ENCODE measurements around the gene IGHMBP2. TPM values are rescaled to one million over a fixed set of nuclear protein-coding genes. Genes with fewer than 3 reads are reported as not detected.

The IGHMBP2 gene
- total and polyA plus RNA-seq, 2 experiments from 2014 or later, result 12.4 to 13.5 TPM

DNA sequence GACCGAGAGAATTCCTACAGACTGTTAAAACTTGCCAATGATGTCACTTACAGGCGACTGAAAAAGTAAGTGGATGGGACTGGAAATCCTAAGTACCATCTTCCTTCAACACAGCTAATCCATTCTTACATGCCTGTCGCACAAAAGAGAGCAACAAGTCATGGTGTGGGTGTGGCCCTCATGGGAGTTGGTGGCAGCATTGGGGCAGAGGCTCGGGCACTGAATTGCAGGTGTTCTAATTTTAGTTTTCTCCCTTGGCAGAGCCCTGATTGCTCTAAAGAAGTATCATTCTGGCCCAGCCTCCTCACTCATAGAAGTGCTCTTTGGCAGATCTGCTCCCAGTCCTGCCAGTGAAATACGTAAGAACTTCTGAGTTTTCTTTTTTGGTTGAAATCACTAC lies 4.6 kb downstream of the IGHMBP2 start:
- no peaks in the 10 kb centered on the region for H3K27me3 ChIP-seq
- H3K9me2 ChIP-seq (replicated peaks; ENCODE audit: insufficient read depth), result no peaks in the 10 kb centered on the region
- no peak overlapping the region for H3K4me3 ChIP-seq
- H3K4me1 ChIP-seq (ENCODE audit: insufficient read depth), result no peaks in the 10 kb centered on the region
- H2AFZ ChIP-seq, result no peak overlapping the region
- H3K79me2 ChIP-seq, result peaks cover 35% of the 10 kb centered on the region
- H4K20me1 ChIP-seq (ENCODE audit: insufficient read depth, poor library complexity, severe bottlenecking), result peaks cover 5% of the 10 kb centered on the region
- H3K4me2 ChIP-seq, result no peak overlapping the region
- no peak for DNase-seq (ENCODE audit: low spot score)
- 98% methylated on average over 5 of the region's 5 CpGs for WGBS (ENCODE audit: low lambda C conversion rate, missing lambda C conversion rate)
- TF ChIP-seq, protein P1, sequence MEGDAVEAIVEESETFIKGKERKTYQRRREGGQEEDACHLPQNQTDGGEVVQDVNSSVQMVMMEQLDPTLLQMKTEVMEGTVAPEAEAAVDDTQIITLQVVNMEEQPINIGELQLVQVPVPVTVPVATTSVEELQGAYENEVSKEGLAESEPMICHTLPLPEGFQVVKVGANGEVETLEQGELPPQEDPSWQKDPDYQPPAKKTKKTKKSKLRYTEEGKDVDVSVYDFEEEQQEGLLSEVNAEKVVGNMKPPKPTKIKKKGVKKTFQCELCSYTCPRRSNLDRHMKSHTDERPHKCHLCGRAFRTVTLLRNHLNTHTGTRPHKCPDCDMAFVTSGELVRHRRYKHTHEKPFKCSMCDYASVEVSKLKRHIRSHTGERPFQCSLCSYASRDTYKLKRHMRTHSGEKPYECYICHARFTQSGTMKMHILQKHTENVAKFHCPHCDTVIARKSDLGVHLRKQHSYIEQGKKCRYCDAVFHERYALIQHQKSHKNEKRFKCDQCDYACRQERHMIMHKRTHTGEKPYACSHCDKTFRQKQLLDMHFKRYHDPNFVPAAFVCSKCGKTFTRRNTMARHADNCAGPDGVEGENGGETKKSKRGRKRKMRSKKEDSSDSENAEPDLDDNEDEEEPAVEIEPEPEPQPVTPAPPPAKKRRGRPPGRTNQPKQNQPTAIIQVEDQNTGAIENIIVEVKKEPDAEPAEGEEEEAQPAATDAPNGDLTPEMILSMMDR (IDR thresholded peaks at IDR 0.05; ENCODE audit: poor library complexity), result no peak
- TF ChIP-seq EZH2phosphoT487 (IDR thresholded peaks at IDR 0.05; ENCODE audit: low read depth, severe bottlenecking, unreplicated experiment) (no peak), EZH2 (IDR thresholded peaks at IDR 0.05; ENCODE audit: borderline replicate concordance) (no peak)
- no peak overlapping the region for H3K27ac ChIP-seq
- no peaks in the 10 kb centered on the region for H3K9me3 ChIP-seq (ENCODE audit: low read depth)
- no peaks in the 10 kb centered on the region for H3K36me3 ChIP-seq (replicated peaks; ENCODE audit: insufficient read depth, low read depth)

DNA sequence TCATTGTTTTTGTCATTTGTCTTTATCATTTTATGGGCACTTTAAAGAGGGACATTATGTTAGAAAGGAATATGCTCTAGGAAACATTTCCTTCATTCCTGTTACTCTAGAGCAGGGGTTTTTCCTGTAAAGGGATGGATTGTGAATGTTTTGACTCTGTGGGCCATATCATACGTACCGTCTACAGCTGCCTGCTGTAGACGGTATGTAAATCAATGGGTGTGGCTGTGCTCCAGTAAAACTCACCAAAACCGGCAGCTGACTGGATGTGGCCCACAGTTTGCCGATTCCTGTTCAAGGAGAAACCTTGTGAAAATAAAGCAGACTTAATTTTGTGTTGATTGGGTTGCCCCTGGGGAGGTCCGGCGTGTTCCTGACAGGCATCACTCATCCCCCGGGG lies 7.3 kb downstream of the IGHMBP2 start:
- H3K9me3 ChIP-seq (ENCODE audit: low read depth), result no peaks in the 10 kb centered on the region
- no peak for DNase-seq (ENCODE audit: low spot score)
- no peak overlapping the region for H2AFZ ChIP-seq
- H3K4me1 ChIP-seq (ENCODE audit: insufficient read depth), result no peaks in the 10 kb centered on the region
- TF ChIP-seq EZH2phosphoT487 (IDR thresholded peaks at IDR 0.05; ENCODE audit: low read depth, severe bottlenecking, unreplicated experiment) (no peak), EZH2 (IDR thresholded peaks at IDR 0.05; ENCODE audit: borderline replicate concordance) (no peak)
- TF ChIP-seq, protein P1 (IDR thresholded peaks at IDR 0.05; ENCODE audit: poor library complexity), result no peak
- H3K79me2 ChIP-seq, result peaks cover 11% of the 10 kb centered on the region
- H3K9me2 ChIP-seq (replicated peaks; ENCODE audit: insufficient read depth), result no peaks in the 10 kb centered on the region
- no peak overlapping the region for H3K4me3 ChIP-seq
- no peaks in the 10 kb centered on the region for H3K27me3 ChIP-seq
- H3K27ac ChIP-seq, result no peak overlapping the region
- H4K20me1 ChIP-seq (ENCODE audit: insufficient read depth, poor library complexity, severe bottlenecking), result peaks cover 3% of the 10 kb centered on the region
- no peaks in the 10 kb centered on the region for H3K36me3 ChIP-seq (replicated peaks; ENCODE audit: insufficient read depth, low read depth)
- H3K4me2 ChIP-seq, result no peak overlapping the region
- WGBS (ENCODE audit: low lambda C conversion rate, missing lambda C conversion rate), result 84% methylated on average over 8 of the region's 8 CpGs

- Histone ChIP-seq H3K4me1 (ENCODE audit: insufficient read depth) (no peaks in the 10 kb centered on the region), H3K36me3 (replicated peaks; ENCODE audit: insufficient read depth, low read depth) (no peaks in the 10 kb centered on the region), H3K9me3 (ENCODE audit: low read depth) (no peaks in the 10 kb centered on the region), H3K27me3 (no peaks in the 10 kb centered on the region), H3K9me2 (replicated peaks; ENCODE audit: insufficient read depth) (no peaks in the 10 kb centered on the region), H4K20me1 (ENCODE audit: insufficient read depth, poor library complexity, severe bottlenecking) (no peaks in the 10 kb centered on the region), H2AFZ (no peak overlapping the region), H3K4me2 (no peak overlapping the region), H3K4me3 (no peak overlapping the region), H3K79me2 (peaks cover 6% of the 10 kb centered on the region), H3K27ac (no peak overlapping the region)
- DNase-seq (ENCODE audit: low spot score), result no peak
- TF ChIP-seq EZH2phosphoT487 (IDR thresholded peaks at IDR 0.05; ENCODE audit: low read depth, severe bottlenecking, unreplicated experiment), result no peak
- TF ChIP-seq EZH2 (IDR thresholded peaks at IDR 0.05; ENCODE audit: borderline replicate concordance), result no peak
- TF ChIP-seq, protein P1 (IDR thresholded peaks at IDR 0.05; ENCODE audit: poor library complexity), result no peak
- 94% methylated on average over 16 of the region's 16 CpGs for WGBS (ENCODE audit: low lambda C conversion rate, missing lambda C conversion rate)
These were observed 8.0 kb downstream of the IGHMBP2 start for GRCh38 chr11:68911731-68912130.

DNA sequence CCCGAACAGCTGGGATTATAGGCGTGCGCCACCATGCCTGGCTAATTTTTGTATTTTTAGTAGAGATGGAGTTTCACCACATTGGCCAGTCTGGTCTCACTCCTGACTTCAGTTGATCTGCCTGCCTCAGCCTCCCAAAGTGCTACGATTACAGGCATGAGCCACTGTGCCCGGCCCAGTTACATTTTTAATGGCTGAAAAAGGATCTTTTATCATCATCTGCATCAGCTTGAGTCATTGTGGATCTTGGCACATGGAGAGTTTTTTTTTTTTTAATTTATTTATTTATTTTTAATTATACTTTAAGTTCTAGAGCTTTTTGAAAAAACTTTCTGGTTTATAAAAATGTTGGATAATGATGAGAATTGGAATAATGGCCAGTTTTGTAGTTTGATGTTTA lies 8.6 kb downstream of the IGHMBP2 start:
- Histone ChIP-seq H3K27me3 (no peaks in the 10 kb centered on the region), H3K4me3 (no peak overlapping the region), H4K20me1 (ENCODE audit: insufficient read depth, poor library complexity, severe bottlenecking) (no peaks in the 10 kb centered on the region), H3K9me2 (replicated peaks; ENCODE audit: insufficient read depth) (no peaks in the 10 kb centered on the region), H3K4me1 (ENCODE audit: insufficient read depth) (no peaks in the 10 kb centered on the region), H3K79me2 (peaks cover under 1% of the 10 kb centered on the region), H3K36me3 (replicated peaks; ENCODE audit: insufficient read depth, low read depth) (no peaks in the 10 kb centered on the region), H2AFZ (no peak overlapping the region), H3K9me3 (ENCODE audit: low read depth) (no peaks in the 10 kb centered on the region), H3K4me2 (no peak overlapping the region), H3K27ac (no peak overlapping the region)
- WGBS (ENCODE audit: low lambda C conversion rate, missing lambda C conversion rate), result 85% methylated on average over 5 of the region's 5 CpGs
- TF ChIP-seq, protein P1 (IDR thresholded peaks at IDR 0.05; ENCODE audit: poor library complexity), result no peak
- no peak for TF ChIP-seq EZH2 (IDR thresholded peaks at IDR 0.05; ENCODE audit: borderline replicate concordance)
- TF ChIP-seq EZH2phosphoT487 (IDR thresholded peaks at IDR 0.05; ENCODE audit: low read depth, severe bottlenecking, unreplicated experiment), result no peak
- no peak for DNase-seq (ENCODE audit: low spot score)
